ENCODE measurements around the gene ARHGEF2. TPM values are rescaled to one million over a fixed set of nuclear protein-coding genes. Genes with fewer than 3 reads are reported as not detected.

The ARHGEF2 gene
- polyA plus RNA-seq, 1 of the 3 experiments (the other 2 are of a cell fraction), result 50.8 TPM

- Histone ChIP-seq H3K36me3 (replicated peaks in 1 of 2; ENCODE audit: control insufficient read depth in 1 of 2, insufficient read depth in 2 of 2, low read length in 1 of 2) (no peaks in the 10 kb centered on the region), H3K9me3 (no peaks in the 10 kb centered on the region), H3K9me2 (no peaks in the 10 kb centered on the region), H3K27ac (ENCODE audit: low read depth in 2 of 2, low read length in 1 of 2) (peak overlapping the region; percentile 87 to 93), H3F3A (replicated peaks; ENCODE audit: insufficient read depth) (peaks cover 25% of the 10 kb centered on the region), H3K9ac (peak overlapping the region; percentile 96), H4K20me1 (ENCODE audit: insufficient read depth) (peaks cover 30% of the 10 kb centered on the region), H2AFZ (ENCODE audit: low read depth) (peak overlapping the region; percentile 50), H3K27me3 (ENCODE audit: insufficient read depth) (no peaks in the 10 kb centered on the region), H3K4me1 (ENCODE audit: control insufficient read depth in 1 of 2, insufficient read depth in 2 of 2, low read depth in 1 of 2, low read length in 1 of 2) (peaks cover 42 to 61% of the 10 kb centered on the region in 2 experiments), H3K4me3 (ENCODE audit: low read depth in 2 of 2, low read length in 1 of 2) (peak overlapping the region; percentile 88 to 91), H3K79me2 (ENCODE audit: insufficient read depth) (peaks cover 85% of the 10 kb centered on the region), H3K4me2 (peak overlapping the region; percentile 88)
- CTCF ChIA-PET, result interaction anchor here (0.7 to 4.2 kb wide), 12 partner anchors 10 to 114 kb away, joined by 3 to 44 read pairs (median 4); partner anchors contain the start of genes KHDC4 and LAMTOR2
- WGBS (ENCODE audit: low lambda C conversion rate), result 31% methylated on average over 8 of the region's 8 CpGs
- no peak for DNase-seq
- POLR2A ChIA-PET, result interaction anchor here (0.6 to 2.5 kb wide), 4 partner anchors 10 to 236 kb away, joined by 3 to 12 read pairs (median 6); partner anchors contain the start of gene KHDC4
- 0 out of 2 replicates have a peak, but pooled peaks have one; percentile 16 for TF ChIP-seq REST (IDR thresholded peaks at IDR 0.05; ENCODE audit: low read depth, low read length)
- TF ChIP-seq RAD21 (IDR thresholded peaks at IDR 0.05; ENCODE audit: low read length), result no peak
Measured at GRCh38 chr1:155978973-155979429, 654 bp upstream of the ARHGEF2 start.

GRCh38 chr1:155977690-155978324, 540 bp downstream of the ARHGEF2 start:
- TF ChIP-seq RFX5 (IDR thresholded peaks at IDR 0.05; ENCODE audit: low read length) (no peak), MXI1 (IDR thresholded peaks at IDR 0.05; ENCODE audit: low read depth, low read length) (0 out of 2 replicates have a peak, but pooled peaks have one; percentile 15)

More at GRCh38 chr1:155977690-155978324, 540 bp downstream of the ARHGEF2 start:
- H3K4me1 ChIP-seq (ENCODE audit: control insufficient read depth in 1 of 2, insufficient read depth in 2 of 2, low read depth in 1 of 2, low read length in 1 of 2), result peaks cover 42 to 54% of the 10 kb centered on the region in 2 experiments
- no peaks in the 10 kb centered on the region for H3K27me3 ChIP-seq (ENCODE audit: insufficient read depth)
- H3K36me3 ChIP-seq (replicated peaks in 1 of 2; ENCODE audit: control insufficient read depth in 1 of 2, insufficient read depth in 2 of 2, low read length in 1 of 2), result peaks cover 0 to 3% of the 10 kb centered on the region in 2 experiments
- peak overlapping the region; percentile 87 to 93 for H3K27ac ChIP-seq (ENCODE audit: low read depth in 2 of 2, low read length in 1 of 2)
- H3K4me3 ChIP-seq (ENCODE audit: low read depth in 2 of 2, low read length in 1 of 2), result peak overlapping the region; percentile 88 to 91
- ChIA-PET CTCF (interaction anchor here (0.8 to 4.2 kb wide), 15 partner anchors 8 to 118 kb away, joined by 3 to 44 read pairs (median 4); partner anchors contain the start of genes KHDC4 and SSR2), POLR2A (interaction anchor here (0.6 to 2.5 kb wide), 8 partner anchors 9 to 291 kb away, joined by 3 to 12 read pairs (median 4); partner anchors contain the start of gene KHDC4)
- peak overlapping the region; percentile 88 for H3K4me2 ChIP-seq
- H3K9me2 ChIP-seq, result no peaks in the 10 kb centered on the region
- peak; percentile 89 for DNase-seq
- H3K9me3 ChIP-seq, result no peaks in the 10 kb centered on the region
- H3F3A ChIP-seq (replicated peaks; ENCODE audit: insufficient read depth), result peaks cover 27% of the 10 kb centered on the region
- no peak overlapping the region for H2AFZ ChIP-seq (ENCODE audit: low read depth)
- peaks cover 97% of the 10 kb centered on the region for H3K79me2 ChIP-seq (ENCODE audit: insufficient read depth)
- H3K9ac ChIP-seq, result peak overlapping the region; percentile 96
- WGBS (ENCODE audit: low lambda C conversion rate), result 2% methylated on average over 26 of the region's 52 CpGs
- H4K20me1 ChIP-seq (ENCODE audit: insufficient read depth), result peaks cover 42% of the 10 kb centered on the region

All from SK-N-SH (cell line).